COR-L47 (cell line): ENCODE results near the gene SPATA31E1.
"Not testable (repeated sequence)": the region's sequence is repeated elsewhere in the genome, so short reads cannot be mapped to it uniquely, and the experiment has no call there.

Experiments used
- DNase-seq: peaks from one replicate; lab custom pipeline; 2025; lab: John Stamatoyannopoulos, UW

The SPATA31E1 gene

DNA sequence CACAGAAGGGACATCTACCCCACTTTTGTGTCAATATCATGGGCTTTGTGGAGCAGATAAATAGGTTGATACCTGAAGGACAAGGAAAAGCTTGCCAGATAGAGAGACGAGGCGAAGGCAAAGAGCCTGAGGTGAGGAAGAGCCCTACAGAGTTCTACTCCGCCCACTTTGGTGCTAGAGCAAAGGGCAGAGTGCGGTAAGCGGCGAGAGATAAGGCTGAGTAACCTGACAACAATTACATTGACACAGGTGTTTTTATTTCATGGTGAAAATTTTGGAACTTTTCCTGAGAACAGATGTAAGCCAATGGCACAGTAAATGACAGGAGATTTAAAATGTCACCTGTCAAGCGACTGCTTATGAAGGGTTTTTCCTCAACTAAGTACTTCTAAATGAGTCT is 51.8 kb downstream of the SPATA31E1 start:
- DNase-seq: not testable (repeated sequence)

- DNase-seq: not testable (repeated sequence)
Measured at GRCh38 chr9:87937352-87937751, 54.7 kb downstream of the SPATA31E1 start.

GRCh38 chr9:87937918-87938317 is 55.2 kb downstream of the SPATA31E1 start:
- DNase-seq: not testable (repeated sequence)

- not testable (repeated sequence) for DNase-seq
Measured at GRCh38 chr9:87938336-87938735, 55.7 kb downstream of the SPATA31E1 start.
